Activated CD4-positive, alpha-beta T cell treated with anti-CD3 and anti-CD28 coated beads, Interleukin-2, amount 50 U/mL, for 16 hours (primary cell): ENCODE results near the gene TIMP2.

Experiments used
- DNase-seq: peaks from one replicate; pipeline ENCODE4 v3.0.0-alpha.2; 2020

TIMP2 gene

GRCh38 chr17:78804777-78805176 lies 120.4 kb downstream of the TIMP2 start:
- peak; percentile 72 for DNase-seq

- DNase-seq = no peak
Measured at GRCh38 chr17:78803186-78803845, 121.9 kb downstream of the TIMP2 start.
